NAMALWA (cell line): ENCODE measurements around the gene PRDM8.

Experiments used
- DNase-seq: peaks from one replicate; pipeline ENCODE4 v3.0.0-alpha.2; 2015; ENCODE audit warnings: low spot score

Gene PRDM8

GRCh38 chr4:80184053-80184824 lies 13.1 kb upstream of the PRDM8 start:
- peak; percentile 82 for DNase-seq

GRCh38 chr4:80184825-80185756 lies 12.2 kb upstream of the PRDM8 start:
- DNase-seq = peak; percentile 11

- DNase-seq = no peak
Observed at GRCh38 chr4:80185787-80186548, 11.3 kb upstream of the PRDM8 start.

- no peak for DNase-seq
Observed at GRCh38 chr4:80186676-80187075, 10.6 kb upstream of the PRDM8 start.

- DNase-seq = no peak
Observed at GRCh38 chr4:80187677-80188076, 9.6 kb upstream of the PRDM8 start.

- DNase-seq = no peak
Observed at GRCh38 chr4:80188457-80188800, 8.9 kb upstream of the PRDM8 start.

- no peak for DNase-seq
Observed at GRCh38 chr4:80188801-80189458, 8.4 kb upstream of the PRDM8 start.

GRCh38 chr4:80189581-80189955 lies 7.7 kb upstream of the PRDM8 start:
- no peak for DNase-seq

GRCh38 chr4:80189956-80190677 lies 7.2 kb upstream of the PRDM8 start:
- DNase-seq = no peak

- no peak for DNase-seq
Observed at GRCh38 chr4:80192252-80192866, 4.9 kb upstream of the PRDM8 start.

- DNase-seq = no peak
Observed at GRCh38 chr4:80192937-80193336, 4.4 kb upstream of the PRDM8 start.

- DNase-seq = no peak
Observed at GRCh38 chr4:80195441-80196140, 1.7 kb upstream of the PRDM8 start.

- no peak for DNase-seq
Observed at GRCh38 chr4:80196259-80196921, 913 bp upstream of the PRDM8 start.

GRCh38 chr4:80197601-80198440 lies 518 bp downstream of the PRDM8 start:
- no peak for DNase-seq

- no peak for DNase-seq
Observed at GRCh38 chr4:80198441-80198837, 1.1 kb downstream of the PRDM8 start.

- no peak for DNase-seq
Observed at GRCh38 chr4:80199004-80199560, 1.8 kb downstream of the PRDM8 start.

- no peak for DNase-seq
Observed at GRCh38 chr4:80199947-80200346, 2.6 kb downstream of the PRDM8 start.
